K562 (cell line): ENCODE results near the gene GAS2L1. TPM values are rescaled to one million over a fixed set of nuclear protein-coding genes. Genes with fewer than 3 reads are reported as not detected.

Source experiments
- ATAC-seq: fragments of 200-7000 bp; cut with Tn5 transposase; 3 replicates; pipeline ENCODE4 v1.9.1; 2020; ENCODE audit warnings: moderate library complexity
- BruUV-seq: library from RNA; stranded (reverse); fragments of 400-500 nt; replicated peaks from 2 replicates; lab custom pipeline; 2021; lab: Mats Ljungman, UMichigan
- CTCF ChIA-PET: fragments of 300-600 bp; formaldehyde crosslinking; extraction: SDS; loops from one replicate; lab custom pipeline; 2021; ENCODE audit warnings: low intra/inter-chr PET ratio; lab: Yijun Ruan, JAX
- POLR2A ChIA-PET: fragments of 300-600, 350-650 bp; sonication (Branson Sonifier 250); formaldehyde crosslinking; extraction: SDS; loops from one replicate; lab custom pipeline; 2021; ENCODE audit warnings: antibody characterized with exemption, inconsistent platforms; lab: Yijun Ruan, JAX
- DNase-seq, 4 experiments: peaks; one replicate each; pipeline versions ENCODE4 v3.0.0 to v3.0.0-alpha.2; 2011 to 2018; ENCODE audit warnings: low spot score in 3 of 4, mixed read lengths in 3 of 4; ENCODE audit errors: extremely low read depth in 1 of 4
- FAIRE-seq: peaks from 2 replicates; lab custom pipeline; 2011; peaks lifted over from hg19 to GRCh38; lab: Jason Lieb, UNC
- H2AFZ ChIP-seq: 2 replicates; pipeline ENCODE4 v1.6.0; 2011; ENCODE audit warnings: low read depth, low read length, control low read depth, inconsistent platforms
- H3K27ac ChIP-seq: fragments of 200-600 bp; 3 replicates; pipeline ENCODE4 v1.8.0; 2011; ENCODE audit warnings: low read depth, mild to moderate bottlenecking, control low read depth, inconsistent platforms, low read length, moderate library complexity, mixed read lengths; ENCODE audit errors: extremely low read depth
- H3K27me3 ChIP-seq, 2 experiments: fragments of 300-600 bp in 1 of 2; 2 replicates in 1 of 2; 3 replicates in 1 of 2; pipeline versions ENCODE4 v1.6.0 to v1.8.0; 2011; ENCODE audit warnings: inconsistent platforms in 2 of 2, low read length in 2 of 2, mild to moderate bottlenecking in 1 of 2, mixed read lengths in 1 of 2, moderate library complexity in 1 of 2; ENCODE audit not compliant: control insufficient read depth in 2 of 2, insufficient read depth in 2 of 2
- H3K36me3 ChIP-seq: fragments of 300-600 bp; 3 replicates; pipeline ENCODE4 v1.8.0; 2011; ENCODE audit warnings: mild to moderate bottlenecking, low read length, inconsistent platforms; ENCODE audit not compliant: control insufficient read depth, insufficient read depth
- H3K4me1 ChIP-seq, 2 experiments: fragments of 200-600 bp in 1 of 2; replicated peaks in 1 of 2; 2 replicates in 1 of 2; 3 replicates in 1 of 2; pipeline versions ENCODE4 v1.5.1 to v1.8.0; 2011; ENCODE audit warnings: inconsistent platforms in 2 of 2, low read length in 2 of 2, mild to moderate bottlenecking in 1 of 2, mixed read lengths in 1 of 2, moderate library complexity in 1 of 2; ENCODE audit not compliant: control insufficient read depth in 2 of 2, insufficient read depth in 2 of 2
- H3K4me2 ChIP-seq: 2 replicates; pipeline ENCODE4 v1.6.1; 2011; ENCODE audit warnings: low read length, control low read depth, inconsistent platforms, mixed read lengths; ENCODE audit not compliant: insufficient read depth
- H3K4me3 ChIP-seq: fragments of 200-600 bp; sonication (generic), shearing (Covaris generic); 2 replicates; pipeline ENCODE4 v1.5.1; 2016; ENCODE audit warnings: control low read depth, inconsistent platforms
- H3K79me2 ChIP-seq: fragments of 200-600 bp; 3 replicates; pipeline ENCODE4 v1.8.0; 2011; ENCODE audit warnings: low read length, inconsistent platforms; ENCODE audit not compliant: control insufficient read depth, insufficient read depth
- H3K9ac ChIP-seq, 2 experiments: 2 replicates each; pipeline versions ENCODE4 v1.6.0 to v1.6.1; 2011; ENCODE audit warnings: low read depth in 2 of 2, low read length in 2 of 2, control low read depth in 1 of 2, inconsistent platforms in 1 of 2, mild to moderate bottlenecking in 1 of 2, mixed read lengths in 1 of 2; ENCODE audit not compliant: insufficient read depth in 1 of 2
- H3K9me1 ChIP-seq: one replicate; pipeline ENCODE4 v1.6.0; 2011; ENCODE audit warnings: inconsistent platforms, mild to moderate bottlenecking, low read length, moderate library complexity; ENCODE audit not compliant: control insufficient read depth, insufficient read depth
- H3K9me3 ChIP-seq: replicated peaks from 2 replicates; pipeline ENCODE4 v1.5.1; 2011; ENCODE audit warnings: low read depth, low read length, inconsistent platforms; ENCODE audit not compliant: control insufficient read depth, insufficient read depth
- H4K20me1 ChIP-seq: replicated peaks from 2 replicates; pipeline ENCODE4 v1.6.1; 2011; ENCODE audit warnings: low read length, inconsistent platforms, mixed read lengths; ENCODE audit not compliant: control insufficient read depth, insufficient read depth
- DIDO1 ChIP-seq: fragments of 450-650 bp; IDR thresholded peaks from 2 replicates; pipeline ENCODE4 v1.6.1; 2016; ENCODE audit warnings: low read depth, missing biosample characterization, missing genetic modification characterization
- MLLT1 ChIP-seq, 2 experiments: fragments of 450-650 bp; IDR thresholded peaks; 2 replicates each; pipeline ENCODE4 v1.6.1; 2016
- NFYB ChIP-seq: IDR thresholded peaks from 2 replicates; pipeline ENCODE4 v1.6.1; 2011; ENCODE audit warnings: mild to moderate bottlenecking, moderate library complexity; ENCODE audit not compliant: insufficient read length; ENCODE audit errors: extremely low read depth
- PHF20 ChIP-seq: fragments of 450-650 bp; IDR thresholded peaks from 2 replicates; pipeline ENCODE4 v1.6.1; 2018; ENCODE audit not compliant: partially characterized antibody
- TCFL5 ChIP-seq: fragments of 250-450 bp; sonication (Bioruptor Pico); conservative IDR thresholded peaks from 2 replicates; pipeline ENCODE4 v1.6.1; 2021; ENCODE audit warnings: mild to moderate bottlenecking, moderate library complexity, matching md5 sums
- XRCC5 ChIP-seq: fragments of 200-400 bp; formaldehyde crosslinking; IDR thresholded peaks from 2 replicates; pipeline ENCODE4 v1.6.1; 2017; ENCODE audit warnings: low read depth, mild to moderate bottlenecking, low read length
- ZNF589 ChIP-seq: fragments of 200-800 bp; sonication (Bioruptor generic); IDR thresholded peaks from 2 replicates; pipeline ENCODE4 v1.6.1; 2016; ENCODE audit warnings: low read depth, missing genetic modification characterization, missing compliant biosample characterization
- WGBS: fragments of 100-300 bp; shearing (Covaris generic); methylation state at CpG from one replicate; pipeline ENCODE4 v1.1.6; 2016; ENCODE audit warnings: low coverage, mixed read lengths; ENCODE audit not compliant: insufficient coverage; ENCODE audit errors: missing lambda C conversion rate; 5-methylcytosine and 5-hydroxymethylcytosine counted together
- in situ Hi-C: fragments of 300-500 bp; cut with MboI; formaldehyde crosslinking; loops from 4 replicates; pipeline ENCODE4 v1.15.0; 2018; ENCODE audit warnings: inconsistent platforms, mixed read lengths
- intact Hi-C: fragments of 100-400 bp; cut with micrococcal nuclease; formaldehyde crosslinking; loops from 2 replicates; pipeline ENCODE4 v1.14.2; 2022
- polyA plus RNA-seq, 8 experiments: library from polyadenylated mRNA; depleted of rRNA in 4 of 8; stranded (reverse) in 5 of 8; unstranded in 3 of 8; fragments of >200 nt; fragmentation: Nextera tagmentation in 2 of 8; fragmentation: Illumina TruSeq in 1 of 8; extraction: Ambion mirVana in 2 of 8; extraction: Trizol in 1 of 8; gene quantifications; 2 replicates each; pipeline versions ENCODE4 v1.2.1 to v1.2.3, GENCODE V29; 2011 to 2014; ENCODE audit warnings: inconsistent platforms in 1 of 8, missing spikeins in 1 of 8
- total RNA-seq, 7 experiments: library from RNA; depleted of rRNA in 6 of 7; stranded (reverse); fragments of >200 nt in 6 of 7; fragmentation: Illumina TruSeq in 2 of 7; extraction: Trizol in 2 of 7; gene quantifications; 2 replicates each; pipeline versions ENCODE4 v1.2.1 to v1.2.3, GENCODE V29; 2011 to 2021; ENCODE audit warnings: low replicate concordance in 1 of 7

The GAS2L1 gene
- total and polyA plus RNA-seq, 9 of the 15 experiments (the other 6 are each of a cell fraction or from before 2014, with no cell fraction given): 0.56 to 19.7 (median 3.2) TPM

GRCh38 chr22:29337631-29338284 lies 31.3 kb downstream of the GAS2L1 start:
- WGBS: 85% methylated on average over 7 of the region's 12 CpGs
- ChIA-PET POLR2A (interaction anchor here (0.5 to 0.7 kb wide), 2 partner anchors 38 to 108 kb away, joined by 3 to 4 read pairs; no protein-coding TSS in a partner anchor), CTCF (no interaction called here)
- TF ChIP-seq PHF20 (no peak), XRCC5 (no peak), ZNF589 (no peak), MLLT1 (IDR thresholded peaks at IDR 0.05) (no peak), DIDO1 (tag) (no peak), TCFL5 (CRISPR knock-in tag) (no peak), NFYB (no peak)
- Histone ChIP-seq H3K9me1 (no peaks in the 10 kb centered on the region), H3K9ac (no peak overlapping the region), H3K27me3 (no peaks in the 10 kb centered on the region), H3K36me3 (peaks cover 64% of the 10 kb centered on the region; the same call in 2 of the 3 replicates), H2AFZ (no peak overlapping the region), H3K27ac (no peak overlapping the region), H3K79me2 (no peaks in the 10 kb centered on the region), H3K4me2 (no peak overlapping the region), H3K9me3 (no peaks in the 10 kb centered on the region), H4K20me1 (no peaks in the 10 kb centered on the region), H3K4me3 (no peak overlapping the region), H3K4me1 (peaks cover 0 to 4% of the 10 kb centered on the region in 2 experiments; a peak in 3 of 5 replicates)
- no TSS peak for BruUV-seq
- no peak for FAIRE-seq
- no peak for DNase-seq
- intact Hi-C loops (no loop called here), in situ Hi-C loops (no loop called here)
- no peak for ATAC-seq
